Measurements from ENCODE around the gene SELE. TPM values are rescaled to one million over a fixed set of nuclear protein-coding genes. Genes with fewer than 3 reads are reported as not detected.

The SELE gene
- polyA plus RNA-seq, 1 donor from 2014 or later, result not detected

GRCh38 chr1:169681140-169681539, 52.7 kb downstream of the SELE start:
- Histone ChIP-seq H3K79me2 (replicated peaks; ENCODE audit: insufficient read depth, low read length) (no peaks in the 10 kb centered on the region), H2AFZ (ENCODE audit: low read depth, low read length) (no peak overlapping the region), H4K20me1 (ENCODE audit: insufficient read depth) (no peaks in the 10 kb centered on the region), H3K9ac (ENCODE audit: low read length) (no peak overlapping the region), H3K27ac (ENCODE audit: low read length) (no peak overlapping the region), H3K36me3 (ENCODE audit: insufficient read depth, low read length) (no peaks in the 10 kb centered on the region), H3K4me3 (ENCODE audit: low read length) (no peak overlapping the region), H3K9me2 (ENCODE audit: insufficient read depth, low read length) (no peaks in the 10 kb centered on the region), H3F3A (ENCODE audit: insufficient read depth, low read length, poor library complexity, severe bottlenecking) (no peaks in the 10 kb centered on the region), H3K27me3 (ENCODE audit: insufficient read depth, low read depth, low read length) (no peaks in the 10 kb centered on the region), H3K9me3 (ENCODE audit: low read length) (no peaks in the 10 kb centered on the region), H3K4me2 (ENCODE audit: low read length) (no peak overlapping the region)
- TF ChIP-seq POLR2AphosphoS5 (IDR thresholded peaks at IDR 0.05) (no peak), RAD21 (conservative IDR thresholded peaks at IDR 0.05) (no peak), SMC3 (conservative IDR thresholded peaks at IDR 0.05; ENCODE audit: poor library complexity) (no peak), REST (IDR thresholded peaks at IDR 0.05; ENCODE audit: borderline replicate concordance) (no peak), EZH2 (IDR thresholded peaks at IDR 0.05; ENCODE audit: borderline replicate concordance, insufficient read depth, low read length, poor library complexity, severe bottlenecking) (no peak), MXI1 (conservative IDR thresholded peaks at IDR 0.05; ENCODE audit: poor library complexity, severe bottlenecking) (no peak), EP300 (conservative IDR thresholded peaks at IDR 0.05; ENCODE audit: poor library complexity, severe bottlenecking) (no peak), CTCF (IDR thresholded peaks at IDR 0.05; ENCODE audit: poor library complexity, severe bottlenecking) (no peak)

- Histone ChIP-seq H3K4me3 (ENCODE audit: low read length) (no peak overlapping the region), H2AFZ (ENCODE audit: low read depth, low read length) (no peak overlapping the region), H3K9me3 (ENCODE audit: low read length) (no peaks in the 10 kb centered on the region), H3K27me3 (ENCODE audit: insufficient read depth, low read depth, low read length) (no peaks in the 10 kb centered on the region), H3K36me3 (ENCODE audit: insufficient read depth, low read length) (no peaks in the 10 kb centered on the region), H4K20me1 (ENCODE audit: insufficient read depth) (no peaks in the 10 kb centered on the region), H3K27ac (ENCODE audit: low read length) (no peak overlapping the region), H3K4me2 (ENCODE audit: low read length) (no peak overlapping the region), H3K9me2 (ENCODE audit: insufficient read depth, low read length) (no peaks in the 10 kb centered on the region), H3K79me2 (replicated peaks; ENCODE audit: insufficient read depth, low read length) (no peaks in the 10 kb centered on the region), H3F3A (ENCODE audit: insufficient read depth, low read length, poor library complexity, severe bottlenecking) (no peaks in the 10 kb centered on the region), H3K9ac (ENCODE audit: low read length) (no peak overlapping the region)
- TF ChIP-seq EP300 (conservative IDR thresholded peaks at IDR 0.05; ENCODE audit: poor library complexity, severe bottlenecking), result no peak
- TF ChIP-seq MXI1 (conservative IDR thresholded peaks at IDR 0.05; ENCODE audit: poor library complexity, severe bottlenecking), result no peak
- TF ChIP-seq SMC3 (conservative IDR thresholded peaks at IDR 0.05; ENCODE audit: poor library complexity), result no peak
- TF ChIP-seq CTCF (IDR thresholded peaks at IDR 0.05; ENCODE audit: poor library complexity, severe bottlenecking), result no peak
- no peak for TF ChIP-seq RAD21 (conservative IDR thresholded peaks at IDR 0.05)
- TF ChIP-seq EZH2 (IDR thresholded peaks at IDR 0.05; ENCODE audit: borderline replicate concordance, insufficient read depth, low read length, poor library complexity, severe bottlenecking), result no peak
- TF ChIP-seq POLR2AphosphoS5 (IDR thresholded peaks at IDR 0.05), result no peak
- no peak for TF ChIP-seq TAF1 (IDR thresholded peaks at IDR 0.05; ENCODE audit: low read depth)
- no peak for TF ChIP-seq REST (IDR thresholded peaks at IDR 0.05; ENCODE audit: borderline replicate concordance)
These were observed 53.4 kb downstream of the SELE start for GRCh38 chr1:169680377-169681019.
